ENCODE results near the gene ELMOD1. TPM values are rescaled to one million over a fixed set of nuclear protein-coding genes. Genes with fewer than 3 reads are reported as not detected.

Gene ELMOD1
- total and polyA plus RNA-seq, 10 of the 15 experiments (the other 5 are each of a cell fraction or from before 2014, with no cell fraction given): not detected

DNA sequence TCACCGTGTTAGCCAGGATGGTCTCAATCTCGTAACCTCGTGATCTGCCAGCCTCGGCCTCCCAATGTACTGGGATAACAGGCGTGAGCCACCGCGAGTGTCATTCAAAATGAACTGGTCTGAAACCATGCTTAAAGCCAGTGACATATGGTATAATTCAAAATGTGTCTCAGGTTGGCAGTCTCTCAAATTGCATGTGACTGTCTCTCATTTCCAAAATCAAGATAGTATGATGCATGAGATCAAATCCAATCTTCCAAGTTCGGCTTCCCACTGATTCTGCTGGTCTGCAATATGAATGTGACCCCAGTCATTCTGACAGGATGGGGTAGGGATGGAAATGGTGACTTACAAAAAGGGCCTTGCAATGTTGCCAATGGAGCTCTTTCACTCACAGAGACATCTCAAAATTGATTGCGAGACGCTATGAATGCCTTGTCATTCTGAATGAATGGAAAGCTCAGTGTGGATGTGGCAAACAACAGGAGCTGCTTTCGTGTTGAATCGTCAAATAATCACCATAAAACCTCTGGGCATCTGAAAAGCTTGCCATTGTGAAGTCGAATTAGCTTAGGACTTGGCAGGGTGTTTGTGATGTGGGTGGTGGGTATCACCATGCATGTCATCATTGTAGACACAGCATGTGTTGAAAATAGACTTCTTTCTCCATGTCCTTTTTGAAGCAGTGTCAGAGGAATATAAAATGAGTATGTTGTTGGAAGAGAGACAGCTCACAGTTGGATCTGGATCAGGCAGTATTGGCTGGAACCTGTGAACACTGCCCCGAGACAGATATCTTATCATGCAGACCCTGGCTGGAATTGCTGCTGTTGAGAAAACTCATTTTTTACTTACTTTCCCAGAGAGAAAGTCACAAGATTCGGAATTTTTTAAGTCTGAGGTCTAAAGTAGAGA, 108.7 kb downstream of the ELMOD1 start:
- Histone ChIP-seq H3K79me2 (ENCODE audit: control insufficient read depth, insufficient read depth, low read length) (no peaks in the 10 kb centered on the region), H3K4me2 (ENCODE audit: control insufficient read depth, insufficient read depth) (no peak overlapping the region), H3K4me1 (ENCODE audit: control insufficient read depth, insufficient read depth, low read length) (no peaks in the 10 kb centered on the region), H3K9ac (ENCODE audit: control insufficient read depth, insufficient read depth, low read length) (no peak overlapping the region), H2AFZ (ENCODE audit: control insufficient read depth, low read depth, low read length) (no peak overlapping the region), H3K9me3 (replicated peaks; ENCODE audit: control insufficient read depth, insufficient read depth, low read length) (no peaks in the 10 kb centered on the region), H3K4me3 (no peak overlapping the region), H3K36me3 (ENCODE audit: control insufficient read depth in 2 of 2, insufficient read depth in 2 of 2, low read length in 1 of 2) (no peaks in the 10 kb centered on the region), H4K20me1 (ENCODE audit: control insufficient read depth, insufficient read depth) (no peaks in the 10 kb centered on the region), H3K27ac (ENCODE audit: control insufficient read depth, insufficient read depth) (no peak overlapping the region), H3K27me3 (replicated peaks in 1 of 2; ENCODE audit: control insufficient read depth in 2 of 2, insufficient read depth in 2 of 2, low read length in 1 of 2) (peaks cover 1 to 5% of the 10 kb centered on the region in 2 experiments; a peak in 2 of 4 replicates)
- 54% methylated on average over 15 of the region's 15 CpGs for WGBS (ENCODE audit: insufficient coverage, insufficient replicate concordance, low lambda C conversion rate, missing lambda C conversion rate)
- in situ Hi-C loops (cut with MboI) (no loop called here), intact Hi-C loops (cut with micrococcal nuclease; ENCODE audit: unreplicated experiment) (no loop called here)
- FAIRE-seq (no peak), DNase-seq (ENCODE audit: low read depth, low spot score) (no peak), ATAC-seq (no peak)
- RAD21 ChIA-PET (ENCODE audit: unreplicated experiment): no interaction called here
- POLR2A ChIA-PET: no interaction called here
- CTCF ChIA-PET: interaction anchor here (0.7 kb wide), 1 partner anchor 58 kb away, joined by 3 read pairs; no protein-coding TSS in a partner anchor
- SMC1A ChIA-PET (ENCODE audit: uncharacterized antibody, unreplicated experiment): interaction anchor here (0.8 to 1.7 kb wide), 4 partner anchors 11 to 136 kb away, joined by 3 to 6 read pairs (median 4); no protein-coding TSS in a partner anchor
- BruUV-seq (replicated peaks): no TSS peak
- TF ChIP-seq NFYA (IDR thresholded peaks at IDR 0.05; ENCODE audit: borderline replicate concordance, low read depth, low read length) (no peak), SIN3A (IDR thresholded peaks at IDR 0.05; ENCODE audit: low read depth, low read length) (no peak), POLR2AphosphoS2 (IDR thresholded peaks at IDR 0.05; ENCODE audit: low read depth, low read length) (no peak), TBL1XR1 (IDR thresholded peaks at IDR 0.05; ENCODE audit: low read depth, low read length) (no peak), SREBF1 (IDR thresholded peaks at IDR 0.05; ENCODE audit: low read length) (no peak), IRF5 (IDR thresholded peaks at IDR 0.05; ENCODE audit: borderline replicate concordance) (no peak), ZNF592 (IDR thresholded peaks at IDR 0.05) (no peak), CBFB (IDR thresholded peaks at IDR 0.05; ENCODE audit: low read depth) (no peak), CEBPB (IDR thresholded peaks at IDR 0.05; ENCODE audit: borderline replicate concordance in 1 of 2, low read depth in 2 of 2, low read length in 2 of 2) (no peak), HDAC2 (IDR thresholded peaks at IDR 0.05) (no peak), MXI1 (IDR thresholded peaks at IDR 0.05; ENCODE audit: low read depth, low read length) (no peak), PAX8 (IDR thresholded peaks at IDR 0.05) (no peak), SUPT20H (IDR thresholded peaks at IDR 0.05; ENCODE audit: borderline replicate concordance, control insufficient read depth, low read depth, low read length) (no peak)
- TF ChIP-seq, protein P1, sequence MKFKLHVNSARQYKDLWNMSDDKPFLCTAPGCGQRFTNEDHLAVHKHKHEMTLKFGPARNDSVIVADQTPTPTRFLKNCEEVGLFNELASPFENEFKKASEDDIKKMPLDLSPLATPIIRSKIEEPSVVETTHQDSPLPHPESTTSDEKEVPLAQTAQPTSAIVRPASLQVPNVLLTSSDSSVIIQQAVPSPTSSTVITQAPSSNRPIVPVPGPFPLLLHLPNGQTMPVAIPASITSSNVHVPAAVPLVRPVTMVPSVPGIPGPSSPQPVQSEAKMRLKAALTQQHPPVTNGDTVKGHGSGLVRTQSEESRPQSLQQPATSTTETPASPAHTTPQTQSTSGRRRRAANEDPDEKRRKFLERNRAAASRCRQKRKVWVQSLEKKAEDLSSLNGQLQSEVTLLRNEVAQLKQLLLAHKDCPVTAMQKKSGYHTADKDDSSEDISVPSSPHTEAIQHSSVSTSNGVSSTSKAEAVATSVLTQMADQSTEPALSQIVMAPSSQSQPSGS (IDR thresholded peaks at IDR 0.05; ENCODE audit: low read length): no peak
- TF ChIP-seq, protein P2, sequence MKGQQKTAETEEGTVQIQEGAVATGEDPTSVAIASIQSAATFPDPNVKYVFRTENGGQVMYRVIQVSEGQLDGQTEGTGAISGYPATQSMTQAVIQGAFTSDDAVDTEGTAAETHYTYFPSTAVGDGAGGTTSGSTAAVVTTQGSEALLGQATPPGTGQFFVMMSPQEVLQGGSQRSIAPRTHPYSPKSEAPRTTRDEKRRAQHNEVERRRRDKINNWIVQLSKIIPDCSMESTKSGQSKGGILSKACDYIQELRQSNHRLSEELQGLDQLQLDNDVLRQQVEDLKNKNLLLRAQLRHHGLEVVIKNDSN (IDR thresholded peaks at IDR 0.05; ENCODE audit: borderline replicate concordance, extremely low read length, insufficient read depth, low read depth, low read length): no peak

All from GM12878 (cell line).